Neuronal stem cell (in vitro differentiated cells): ENCODE data around the gene C14orf39.

Experiments used
- DNase-seq: peaks from one replicate; pipeline ENCODE4 v3.0.0-alpha.2; 2013; ENCODE audit warnings: low spot score
- H2AFZ ChIP-seq: one replicate; pipeline ENCODE4 v1.6.1; 2013; ENCODE audit warnings: mild to moderate bottlenecking, low read length, inconsistent platforms
- H2AK5ac ChIP-seq: 2 replicates; pipeline ENCODE4 v1.6.1; 2013; ENCODE audit warnings: low read depth, mild to moderate bottlenecking, inconsistent platforms, low read length, moderate library complexity, mixed read lengths
- H2BK120ac ChIP-seq: 2 replicates; pipeline ENCODE4 v1.6.1; 2013; ENCODE audit warnings: low read depth, mild to moderate bottlenecking, inconsistent platforms, low read length, moderate library complexity, mixed read lengths
- H2BK12ac ChIP-seq: one replicate; pipeline ENCODE4 v1.6.1; 2013; ENCODE audit warnings: low read length, inconsistent platforms
- H2BK15ac ChIP-seq: 2 replicates; pipeline ENCODE4 v1.6.1; 2013; ENCODE audit warnings: mild to moderate bottlenecking, low read length, inconsistent platforms, mixed read lengths
- H2BK5ac ChIP-seq: one replicate; pipeline ENCODE4 v1.6.1; 2013; ENCODE audit warnings: inconsistent platforms, mild to moderate bottlenecking, low read length, moderate library complexity
- H3K14ac ChIP-seq: one replicate; pipeline ENCODE4 v1.6.1; 2013; ENCODE audit warnings: low read length, inconsistent platforms
- H3K18ac ChIP-seq: 2 replicates; pipeline ENCODE4 v1.6.1; 2013; ENCODE audit warnings: low read length, inconsistent platforms
- H3K23ac ChIP-seq: 2 replicates; pipeline ENCODE4 v1.6.1; 2013; ENCODE audit warnings: low read depth, mild to moderate bottlenecking, mixed read lengths, low read length, inconsistent platforms; ENCODE audit not compliant: poor library complexity
- H3K27ac ChIP-seq: replicated peaks from 3 replicates; pipeline ENCODE4 v1.5.1; 2013; ENCODE audit warnings: low read length, inconsistent platforms
- H3K27me3 ChIP-seq, 3 experiments: 2 replicates each; pipeline ENCODE4 v1.6.1; 2013; ENCODE audit warnings: low read length in 3 of 3, mild to moderate bottlenecking in 2 of 3, inconsistent platforms in 1 of 3, low read depth in 1 of 3, mixed read lengths in 1 of 3, moderate library complexity in 1 of 3; ENCODE audit not compliant: control insufficient read depth in 3 of 3, insufficient read depth in 3 of 3
- H3K36me3 ChIP-seq, 2 donors: replicated peaks in 1 of 2; 2 replicates each; pipeline ENCODE4 v1.6.1; 2013; ENCODE audit warnings: low read length in 2 of 2; ENCODE audit not compliant: control insufficient read depth in 2 of 2, insufficient read depth in 2 of 2
- H3K4ac ChIP-seq: 2 replicates; pipeline ENCODE4 v1.6.1; 2013; ENCODE audit warnings: inconsistent platforms, mild to moderate bottlenecking, low read length, moderate library complexity
- H3K4me1 ChIP-seq, 2 donors: 1 replicate in 1 of 2; 2 replicates in 1 of 2; pipeline ENCODE4 v1.6.1; 2013; ENCODE audit warnings: low read length in 2 of 2, low read depth in 1 of 2; ENCODE audit not compliant: control insufficient read depth in 2 of 2, insufficient read depth in 1 of 2
- H3K4me2 ChIP-seq: one replicate; pipeline ENCODE4 v1.6.1; 2013; ENCODE audit warnings: mild to moderate bottlenecking, low read length, inconsistent platforms; ENCODE audit not compliant: insufficient read depth, poor library complexity, severe bottlenecking
- H3K4me3 ChIP-seq, 2 donors: 2 replicates each; pipeline ENCODE4 v1.5.1; 2013; ENCODE audit warnings: low read length in 2 of 2, mild to moderate bottlenecking in 2 of 2, inconsistent platforms in 1 of 2, moderate library complexity in 1 of 2
- H3K79me1 ChIP-seq: one replicate; pipeline ENCODE4 v1.6.1; 2013; ENCODE audit warnings: low read depth, mild to moderate bottlenecking, inconsistent platforms, low read length, moderate library complexity
- H3K9ac ChIP-seq: one replicate; pipeline ENCODE4 v1.6.1; 2013; ENCODE audit warnings: mild to moderate bottlenecking, low read depth, low read length, inconsistent platforms; ENCODE audit not compliant: poor library complexity
- H3K9me3 ChIP-seq, 2 donors: replicated peaks in 1 of 2; 2 replicates each; pipeline versions ENCODE3 to v1.6.1; 2013; ENCODE audit warnings: low read length in 2 of 2, mild to moderate bottlenecking in 2 of 2, inconsistent platforms in 1 of 2, low read depth in 1 of 2, mixed read lengths in 1 of 2, moderate library complexity in 1 of 2; ENCODE audit not compliant: control insufficient read depth in 2 of 2, insufficient read depth in 1 of 2
- H4K8ac ChIP-seq: one replicate; pipeline ENCODE4 v1.6.1; 2013; ENCODE audit warnings: low read depth, mild to moderate bottlenecking, inconsistent platforms, low read length, moderate library complexity
- H4K91ac ChIP-seq: one replicate; pipeline ENCODE4 v1.6.1; 2013; ENCODE audit warnings: low read length, low read depth, mild to moderate bottlenecking, inconsistent platforms; ENCODE audit not compliant: poor library complexity
- WGBS, 2 donors: extraction: QIAGEN DNeasy Blood & Tissue Kit; methylation state at CpG; one replicate each; pipeline ENCODE4 v1.1.7; 2013; ENCODE audit warnings: missing lambda C conversion rate in 2 of 2, mixed read lengths in 1 of 2; ENCODE audit not compliant: insufficient read length in 2 of 2, insufficient replicate concordance in 1 of 2; ENCODE audit errors: extremely low coverage in 2 of 2; 5-methylcytosine and 5-hydroxymethylcytosine counted together

Gene C14orf39

GRCh38 chr14:60506462-60506984 is 20.7 kb upstream of the C14orf39 start:
- no peak overlapping the region for H2AFZ ChIP-seq
- no peak overlapping the region for H3K27ac ChIP-seq
- no peak overlapping the region for H2BK5ac ChIP-seq
- no peak overlapping the region for H4K91ac ChIP-seq
- no peaks in the 10 kb centered on the region for H3K9me3 ChIP-seq
- H4K8ac ChIP-seq, result no peak overlapping the region
- H3K4me1 ChIP-seq, result peaks cover 0 to 18% of the 10 kb centered on the region in 2 donors
- no peak overlapping the region for H2AK5ac ChIP-seq
- no peak overlapping the region for H3K4me3 ChIP-seq
- H3K27me3 ChIP-seq, result peaks cover 44 to 99% (median 58%) of the 10 kb centered on the region in 3 experiments
- no peak overlapping the region for H2BK120ac ChIP-seq
- no peak overlapping the region for H2BK12ac ChIP-seq
- WGBS, 2 donors, result no CpG with 5 or more reads among the region's 17 CpGs
- H3K14ac ChIP-seq, result no peak overlapping the region
- no peaks in the 10 kb centered on the region for H3K79me1 ChIP-seq
- H3K4me2 ChIP-seq, result peak overlapping the region; percentile 26
- H3K36me3 ChIP-seq, result no peaks in the 10 kb centered on the region
- peak overlapping the region; percentile 68 for H3K18ac ChIP-seq
- DNase-seq, result peak; percentile 30
- no peak overlapping the region for H3K9ac ChIP-seq
- no peak overlapping the region for H3K4ac ChIP-seq
- H3K23ac ChIP-seq, result no peak overlapping the region
- H2BK15ac ChIP-seq, result peak overlapping the region; percentile 51

DNA sequence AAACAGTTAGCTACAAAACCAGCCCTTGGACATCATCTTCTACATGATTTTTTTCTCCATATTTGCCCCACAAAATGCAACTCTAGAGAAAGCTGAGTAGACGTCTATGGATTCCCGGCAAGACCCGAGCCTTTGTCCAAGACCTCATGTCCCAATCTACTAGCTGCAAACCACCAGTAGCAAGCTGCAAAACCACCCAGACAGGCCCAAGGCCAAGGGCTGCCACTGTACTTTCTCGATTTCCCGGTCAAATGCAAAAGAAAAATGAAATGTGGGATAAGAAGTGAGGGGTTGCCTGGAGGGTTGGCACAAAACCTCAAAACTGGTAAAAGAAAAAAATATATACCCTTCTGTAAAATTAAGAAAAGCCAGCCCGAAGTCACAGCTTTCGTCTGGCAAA is 20.1 kb upstream of the C14orf39 start:
- no peak overlapping the region for H2BK120ac ChIP-seq
- no CpG with 5 or more reads among the region's 7 CpGs for WGBS, 2 donors
- H3K4me2 ChIP-seq, result no peak overlapping the region

DNA sequence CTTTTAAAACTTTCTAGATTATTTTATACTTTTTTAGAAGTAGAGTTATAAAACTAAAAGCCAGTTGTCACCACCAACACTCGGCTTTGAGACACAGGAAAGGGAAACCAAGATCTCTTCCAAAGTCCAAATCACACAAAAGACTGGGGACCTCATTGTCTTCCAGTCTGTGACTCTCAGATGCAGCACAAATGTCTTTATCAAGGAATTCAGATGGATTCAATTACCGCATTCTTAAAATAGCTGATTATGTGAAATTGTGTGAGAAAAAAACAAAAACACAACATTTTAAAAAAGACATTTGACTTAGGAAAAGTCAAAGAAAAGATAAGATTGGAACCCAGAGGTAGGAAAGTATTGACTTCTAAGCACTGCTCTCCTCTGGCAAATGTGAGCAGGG is 19.6 kb upstream of the C14orf39 start:
- H3K27ac ChIP-seq, result no peak overlapping the region
- no peak overlapping the region for H4K8ac ChIP-seq
- H4K91ac ChIP-seq, result no peak overlapping the region
- no peak overlapping the region for H3K23ac ChIP-seq
- no peak overlapping the region for H2BK12ac ChIP-seq
- peaks cover 33 to 91% (median 47%) of the 10 kb centered on the region in 3 experiments for H3K27me3 ChIP-seq
- H3K18ac ChIP-seq, result no peak overlapping the region
- H2AFZ ChIP-seq, result no peak overlapping the region
- H3K4me2 ChIP-seq, result no peak overlapping the region
- H3K14ac ChIP-seq, result no peak overlapping the region
- H3K79me1 ChIP-seq, result no peaks in the 10 kb centered on the region
- no peak overlapping the region for H2BK5ac ChIP-seq
- H3K4me1 ChIP-seq, result peaks cover 0 to 16% of the 10 kb centered on the region in 2 donors
- H2BK120ac ChIP-seq, result no peak overlapping the region
- no peaks in the 10 kb centered on the region for H3K9me3 ChIP-seq
- H3K36me3 ChIP-seq, result no peaks in the 10 kb centered on the region
- WGBS, 2 donors, result no CpG with 5 or more reads among the region's 2 CpGs
- no peak overlapping the region for H3K9ac ChIP-seq
- no peak overlapping the region for H2BK15ac ChIP-seq
- H2AK5ac ChIP-seq, result no peak overlapping the region
- no peak overlapping the region for H3K4me3 ChIP-seq
- DNase-seq, result peak; percentile 24
- no peak overlapping the region for H3K4ac ChIP-seq

More for the DNA sequence above, 20.1 kb upstream of the C14orf39 start:
- H3K14ac ChIP-seq, result no peak overlapping the region
- no peak overlapping the region for H3K27ac ChIP-seq
- no peak overlapping the region for H3K4me3 ChIP-seq
- no peak overlapping the region for H2BK15ac ChIP-seq
- peaks cover 0 to 18% of the 10 kb centered on the region in 2 donors for H3K4me1 ChIP-seq
- H4K8ac ChIP-seq, result no peak overlapping the region
- H3K18ac ChIP-seq, result no peak overlapping the region
- no peak overlapping the region for H2AK5ac ChIP-seq
- H3K9me3 ChIP-seq, result no peaks in the 10 kb centered on the region
- no peak overlapping the region for H2AFZ ChIP-seq
- H2BK5ac ChIP-seq, result no peak overlapping the region
- no peak for DNase-seq
- H3K9ac ChIP-seq, result no peak overlapping the region
- no peak overlapping the region for H4K91ac ChIP-seq
- no peaks in the 10 kb centered on the region for H3K36me3 ChIP-seq
- no peak overlapping the region for H2BK12ac ChIP-seq
- H3K23ac ChIP-seq, result no peak overlapping the region
- H3K4ac ChIP-seq, result no peak overlapping the region
- no peaks in the 10 kb centered on the region for H3K79me1 ChIP-seq
- H3K27me3 ChIP-seq, result peaks cover 39 to 97% (median 53%) of the 10 kb centered on the region in 3 experiments

GRCh38 chr14:60502541-60502940 is 16.7 kb upstream of the C14orf39 start:
- Histone ChIP-seq H3K9me3 (no peaks in the 10 kb centered on the region), H3K18ac (no peak overlapping the region), H3K27me3 (peaks cover 18 to 62% (median 20%) of the 10 kb centered on the region in 3 experiments), H3K4me1 (peaks cover 0 to 3% of the 10 kb centered on the region in 2 donors), H3K4ac (no peak overlapping the region), H3K79me1 (no peaks in the 10 kb centered on the region), H3K14ac (no peak overlapping the region), H4K91ac (no peak overlapping the region), H3K36me3 (no peaks in the 10 kb centered on the region), H2AFZ (no peak overlapping the region), H2BK120ac (no peak overlapping the region), H3K23ac (no peak overlapping the region), H4K8ac (no peak overlapping the region), H2BK15ac (no peak overlapping the region), H2BK12ac (no peak overlapping the region), H2AK5ac (no peak overlapping the region), H3K4me2 (no peak overlapping the region), H3K9ac (no peak overlapping the region), H2BK5ac (no peak overlapping the region), H3K4me3 (no peak overlapping the region), H3K27ac (no peak overlapping the region)
- DNase-seq, result no peak
